HL-60 (cell line): ENCODE results near the gene ZNF514.

Source experiments
- DNase-seq, 2 experiments: peaks; one replicate each; pipeline ENCODE4 v3.0.0-alpha.2; 2010 to 2020; ENCODE audit warnings: low read depth in 1 of 2, low spot score in 1 of 2
- H3K27ac ChIP-seq: fragments of 250-450 bp; sonication (Bioruptor Pico); replicated peaks from 2 replicates; pipeline ENCODE4 v1.5.1; 2020; ENCODE audit warnings: mild to moderate bottlenecking, moderate library complexity
- H3K27me3 ChIP-seq: fragments of 250-450 bp; sonication (Bioruptor Pico); 2 replicates; pipeline ENCODE4 v1.5.1; 2021; ENCODE audit warnings: mild to moderate bottlenecking, moderate library complexity; ENCODE audit not compliant: insufficient read depth, poor library complexity, severe bottlenecking
- H3K4me3 ChIP-seq: replicated peaks from 2 replicates; pipeline ENCODE4 v1.5.1; 2011; ENCODE audit warnings: mild to moderate bottlenecking, control low read depth, low read length; ENCODE audit not compliant: insufficient read depth
- CTCF ChIP-seq: IDR thresholded peaks from one replicate; pipeline ENCODE4 v1.5.1; 2011; ENCODE audit warnings: low read length, control low read depth, inconsistent platforms; ENCODE audit not compliant: insufficient read depth
- GABPA ChIP-seq: IDR thresholded peaks from 2 replicates; pipeline ENCODE4 v1.6.1; 2012; ENCODE audit warnings: low read depth
- POLR2AphosphoS5 ChIP-seq: IDR thresholded peaks from 2 replicates; pipeline ENCODE4 v1.6.1; 2012; ENCODE audit warnings: low read depth
- REST ChIP-seq: IDR thresholded peaks from 2 replicates; pipeline ENCODE4 v1.6.1; 2012; ENCODE audit warnings: low read depth; ENCODE audit not compliant: insufficient replicate concordance
- SPI1 ChIP-seq: IDR thresholded peaks from 2 replicates; pipeline ENCODE4 v1.6.1; 2012; ENCODE audit warnings: low read depth, mild to moderate bottlenecking, borderline replicate concordance
- long read RNA-seq: library from polyadenylated mRNA; unstranded; transcript quantifications from one replicate; pipeline ENCODE4 v2.0.0, GENCODE V29; 2020

Gene ZNF514
- long read RNA-seq, partial matches to known transcripts: 29 of 47 reads
- long read RNA-seq, other reads (novel, unspliced or antisense): 18 of 47 reads

- Histone ChIP-seq H3K27me3 (no peaks in the 10 kb centered on the region), H3K27ac (peak within 1 kb of the TSS; percentile 47)
- TF ChIP-seq POLR2AphosphoS5 (no peak), CTCF (no peak), GABPA (no peak), SPI1 (no peak), REST (no peak)
Measured at GRCh38 chr2:95159690-95160449, at the start of gene ZNF514. ZNF514 (minus strand) TSS chr2:95159848; CDS start chr2:95153253, 6,595 bp downstream.

GRCh38 chr2:95208106-95208505 is 48.5 kb upstream of the ZNF514 start:
- Histone ChIP-seq H3K27ac (no peak overlapping the region), H3K4me3 (no peak overlapping the region; the same call in 1 of the 2 replicates), H3K27me3 (no peaks in the 10 kb centered on the region)
- DNase-seq: no peak
- TF ChIP-seq CTCF: no peak
- TF ChIP-seq SPI1: no peak
- TF ChIP-seq GABPA: no peak
- TF ChIP-seq POLR2AphosphoS5: no peak
- TF ChIP-seq REST: no peak

More at GRCh38 chr2:95159690-95160449, at the start of gene ZNF514:
- peak within 1 kb of the TSS; percentile 57 for H3K4me3 ChIP-seq
- peak; percentile 28 to 55 for DNase-seq

- peak; percentile 57 to 84 for DNase-seq
- TF ChIP-seq SPI1: no peak
- TF ChIP-seq GABPA: no peak
- TF ChIP-seq CTCF: no peak
- TF ChIP-seq POLR2AphosphoS5: no peak
- TF ChIP-seq REST: no peak
- Histone ChIP-seq H3K27me3 (no peaks in the 10 kb centered on the region), H3K27ac (peak within 1 kb of the TSS; percentile 34; the same call in 1 of the 2 replicates), H3K4me3 (peak within 1 kb of the TSS; percentile 73)
Measured at GRCh38 chr2:95207111-95207961, 47.7 kb upstream of the ZNF514 start, which contains the start of gene ZNF892. ZNF892 (plus strand) TSS chr2:95207521; CDS start chr2:95207816, 295 bp downstream.
